Endothelial cell of umbilical vein (primary cell): ENCODE results near the gene UBE2E2. TPM values are rescaled to one million over a fixed set of nuclear protein-coding genes. Genes with fewer than 3 reads are reported as not detected.

Source experiments
- BruUV-seq: library from RNA; stranded (reverse); fragments of 400-500 nt; replicated peaks from 2 replicates; lab custom pipeline; 2021; lab: Mats Ljungman, UMichigan
- CTCF ChIA-PET: fragments of 300-600, 350-600 bp; sonication (Branson Sonifier 250); formaldehyde crosslinking; loops from one replicate; lab custom pipeline; 2021; ENCODE audit warnings: antibody characterized with exemption, inconsistent platforms; lab: Charles Lee
- POLR2A ChIA-PET: fragments of 300-600, 350-600 bp; sonication (Branson Sonifier 250); formaldehyde crosslinking; loops from one replicate; lab custom pipeline; 2021; ENCODE audit warnings: antibody characterized with exemption, inconsistent platforms; lab: Charles Lee
- DNase-seq: peaks from one replicate; pipeline ENCODE4 v3.0.0-alpha.2; 2011; ENCODE audit warnings: low read depth, low spot score
- FAIRE-seq: peaks from 2 replicates; lab custom pipeline; 2011; peaks lifted over from hg19 to GRCh38; lab: Jason Lieb, UNC
- H2AFZ ChIP-seq: 2 replicates; pipeline ENCODE4 v1.6.0; 2012; ENCODE audit warnings: low read depth, low read length, control low read depth, inconsistent platforms
- H3K27ac ChIP-seq: 2 replicates; pipeline ENCODE4 v1.5.1; 2011; ENCODE audit warnings: low read depth, mild to moderate bottlenecking, control low read depth, low read length, moderate library complexity; ENCODE audit not compliant: insufficient read depth
- H3K27me3 ChIP-seq, 2 experiments: 2 replicates each; pipeline versions ENCODE4 v1.6.0 to v1.6.1; 2011; ENCODE audit warnings: low read length in 2 of 2, mixed read lengths in 1 of 2; ENCODE audit not compliant: control insufficient read depth in 2 of 2, insufficient read depth in 2 of 2
- H3K36me3 ChIP-seq, 2 experiments: 2 replicates in 1 of 2; 3 replicates in 1 of 2; pipeline ENCODE4 v1.5.1; 2011; ENCODE audit warnings: low read length in 2 of 2, mild to moderate bottlenecking in 1 of 2, moderate library complexity in 1 of 2; ENCODE audit not compliant: control insufficient read depth in 2 of 2, insufficient read depth in 2 of 2; ENCODE audit errors: extremely low read depth in 1 of 2
- H3K4me1 ChIP-seq: 3 replicates; pipeline ENCODE4 v1.5.1; 2011; ENCODE audit warnings: mild to moderate bottlenecking, low read length; ENCODE audit not compliant: control insufficient read depth, insufficient read depth; ENCODE audit errors: extremely low read depth
- H3K4me2 ChIP-seq: 2 replicates; pipeline ENCODE4 v1.6.1; 2011; ENCODE audit warnings: low read length, control low read depth, mixed read lengths; ENCODE audit not compliant: insufficient read depth
- H3K4me3 ChIP-seq, 3 experiments: fragments of 200-600 bp in 1 of 3; sonication (generic), shearing (Covaris generic) in 1 of 3; replicated peaks in 1 of 3; 2 replicates each; pipeline ENCODE4 v1.5.1; 2011 to 2016; ENCODE audit warnings: control low read depth in 3 of 3, low read length in 3 of 3, mild to moderate bottlenecking in 2 of 3, inconsistent platforms in 1 of 3, low read depth in 1 of 3, moderate library complexity in 1 of 3; ENCODE audit not compliant: insufficient read depth in 1 of 3
- H3K79me2 ChIP-seq: 2 replicates; pipeline ENCODE4 v1.6.0; 2012; ENCODE audit warnings: low read length, inconsistent platforms; ENCODE audit not compliant: control insufficient read depth, insufficient read depth
- H3K9ac ChIP-seq: replicated peaks from 2 replicates; pipeline ENCODE3; 2011; ENCODE audit warnings: low read length, control low read depth; ENCODE audit not compliant: insufficient read depth; ENCODE audit errors: extremely low read depth
- H3K9me1 ChIP-seq: replicated peaks from 3 replicates; pipeline ENCODE4 v1.6.0; 2011; ENCODE audit warnings: mild to moderate bottlenecking, low read length; ENCODE audit not compliant: control insufficient read depth, insufficient read depth; ENCODE audit errors: extremely low read depth
- H3K9me3 ChIP-seq: replicated peaks from 2 replicates; pipeline ENCODE4 v1.5.1; 2012; ENCODE audit warnings: low read length, inconsistent platforms; ENCODE audit not compliant: control insufficient read depth, insufficient read depth
- H4K20me1 ChIP-seq: replicated peaks from 2 replicates; pipeline ENCODE3; 2011; ENCODE audit warnings: mild to moderate bottlenecking, low read length; ENCODE audit not compliant: control insufficient read depth, insufficient read depth; ENCODE audit errors: extremely low read depth
- CTCF ChIP-seq, 2 donors: IDR thresholded peaks; 1 replicate in 1 of 2; 2 replicates in 1 of 2; pipeline ENCODE4 v1.5.1; 2011; ENCODE audit warnings: low read length in 2 of 2, mild to moderate bottlenecking in 2 of 2, moderate library complexity in 2 of 2, control low read depth in 1 of 2, inconsistent platforms in 1 of 2, low read depth in 1 of 2; ENCODE audit not compliant: insufficient read depth in 1 of 2; ENCODE audit errors: extremely low read depth in 1 of 2
- EZH2 ChIP-seq: IDR thresholded peaks from 2 replicates; pipeline ENCODE4 v1.6.1; 2012; ENCODE audit warnings: borderline replicate concordance, low read depth, mild to moderate bottlenecking, moderate library complexity, low read length, inconsistent platforms; ENCODE audit not compliant: severe bottlenecking
- FOS ChIP-seq: IDR thresholded peaks from 2 replicates; pipeline ENCODE4 v1.6.1; 2011; ENCODE audit warnings: mild to moderate bottlenecking, low read length, moderate library complexity, borderline replicate concordance; ENCODE audit not compliant: insufficient read depth
- GATA2 ChIP-seq: IDR thresholded peaks from 2 replicates; pipeline ENCODE4 v1.7.0; 2011; ENCODE audit warnings: low read depth, mild to moderate bottlenecking, moderate library complexity, mixed read lengths, low read length; ENCODE audit not compliant: insufficient read length, insufficient read depth
- JUN ChIP-seq: IDR thresholded peaks from 2 replicates; pipeline ENCODE4 v1.6.1; 2011; ENCODE audit warnings: borderline replicate concordance, low read depth; ENCODE audit not compliant: insufficient read length, insufficient read depth
- MAX ChIP-seq: IDR thresholded peaks from 2 replicates; pipeline ENCODE4 v1.6.1; 2011; ENCODE audit not compliant: insufficient read depth, insufficient read length
- MYC ChIP-seq: IDR thresholded peaks from one replicate; pipeline ENCODE4 v1.6.1; 2011; ENCODE audit warnings: mild to moderate bottlenecking, low read depth, low read length
- POLR2A ChIP-seq: IDR thresholded peaks from 2 replicates; pipeline ENCODE4 v1.6.1; 2012; ENCODE audit warnings: low read depth, mild to moderate bottlenecking, control low read depth, low read length
- POLR2AphosphoS5 ChIP-seq: IDR thresholded peaks from 2 replicates; pipeline ENCODE4 v1.6.1; 2012; ENCODE audit warnings: low read depth, mild to moderate bottlenecking, control low read depth, low read length, moderate library complexity; ENCODE audit not compliant: insufficient read depth
- dilution Hi-C: fragments of 300-500 bp; cut with MboI; formaldehyde crosslinking; loops from one replicate; pipeline ENCODE4 v1.15.0; 2019; ENCODE audit warnings: low sequenced_read_pairs; ENCODE audit not compliant: extremely low pct_ligation_motif_present
- intact Hi-C: fragments of 100-400 bp; cut with micrococcal nuclease; formaldehyde crosslinking; loops from one replicate; pipeline ENCODE4 v1.10.0; 2022
- polyA plus RNA-seq, 4 experiments: library from polyadenylated mRNA; depleted of rRNA in 3 of 4; stranded (reverse) in 3 of 4; unstranded in 1 of 4; fragments of >200 nt; gene quantifications; 2 replicates each; pipeline versions ENCODE4 v1.2.1 to v1.2.3, GENCODE V29; 2011 to 2012; ENCODE audit warnings: missing spikeins in 1 of 4
- total RNA-seq: library from RNA; stranded (reverse); gene quantifications from 2 replicates; pipeline ENCODE4 v1.2.3, GENCODE V29; 2021

UBE2E2 gene
- total and polyA plus RNA-seq, 2 donors (not counting 3 experiments of a cell fraction or from before 2014, with no cell fraction given) = 37.0 to 45.4 TPM

DNA sequence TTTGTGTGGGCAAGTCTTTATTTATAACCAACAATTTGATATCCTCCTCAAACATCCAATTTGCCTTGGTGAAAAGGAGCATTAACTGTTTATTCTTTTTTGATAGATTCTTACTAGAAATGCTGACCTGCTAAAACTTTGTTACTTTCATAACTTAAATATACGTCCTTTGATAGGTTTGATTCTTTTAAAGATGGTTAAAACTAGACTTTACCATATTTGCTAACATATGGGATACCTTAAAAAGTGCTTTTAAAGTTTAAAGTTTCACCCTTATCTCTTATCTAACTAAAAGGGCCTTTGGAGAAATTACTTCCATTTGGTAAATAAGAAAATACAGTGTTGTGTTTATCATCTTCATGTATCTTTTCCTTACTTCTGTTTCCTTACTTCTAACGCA lies 336.1 kb downstream of the UBE2E2 start:
- Histone ChIP-seq H4K20me1 (no peaks in the 10 kb centered on the region), H3K27ac (no peak overlapping the region), H2AFZ (no peak overlapping the region), H3K4me1 (no peaks in the 10 kb centered on the region), H3K9me3 (no peaks in the 10 kb centered on the region), H3K9ac (no peak overlapping the region), H3K9me1 (no peaks in the 10 kb centered on the region), H3K79me2 (no peaks in the 10 kb centered on the region), H3K4me2 (no peak overlapping the region), H3K36me3 (no peaks in the 10 kb centered on the region), H3K27me3 (no peaks in the 10 kb centered on the region), H3K4me3 (no peak overlapping the region)
- no peak for TF ChIP-seq MAX
- no peak for TF ChIP-seq JUN
- ChIA-PET POLR2A (no interaction called here), CTCF (no interaction called here)
- no TSS peak for BruUV-seq
- no peak for FAIRE-seq
- no peak for DNase-seq
- intact Hi-C loops (no loop called here), dilution Hi-C loops (no loop called here)

DNA sequence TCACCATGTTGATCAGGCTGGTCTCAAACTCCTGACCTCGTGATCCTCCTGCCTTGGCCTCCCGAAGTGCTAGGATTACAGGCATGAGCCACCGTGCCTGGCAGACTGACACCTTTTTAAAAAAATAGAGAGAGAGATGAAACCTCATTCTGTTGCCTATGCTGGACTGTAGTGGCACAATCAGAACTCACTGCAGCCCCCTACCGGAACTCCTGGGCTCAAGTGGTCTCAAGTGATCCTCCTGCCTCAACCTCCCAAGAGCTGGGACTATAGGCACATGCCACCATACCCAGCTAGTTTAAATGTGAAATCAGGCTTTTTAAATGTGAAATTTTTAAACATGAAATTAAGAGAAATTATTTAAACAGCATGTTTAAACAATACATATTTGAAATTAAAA lies 337.5 kb downstream of the UBE2E2 start:
- DNase-seq (no peak), FAIRE-seq (no peak)
- H4K20me1 ChIP-seq = no peaks in the 10 kb centered on the region
- CTCF ChIA-PET = interaction anchor here (1.9 kb wide), 1 partner anchor 13 kb away, joined by 4 read pairs; no protein-coding TSS in a partner anchor
- H3K9ac ChIP-seq = no peak overlapping the region
- no peak overlapping the region for H3K27ac ChIP-seq
- no peaks in the 10 kb centered on the region for H3K9me3 ChIP-seq
- dilution Hi-C loops (no loop called here), intact Hi-C loops (no loop called here)
- H2AFZ ChIP-seq = no peak overlapping the region
- TF ChIP-seq GATA2 (no peak), POLR2A (no peak), MYC (no peak), CTCF (IDR thresholded peaks at IDR 0.05; ENCODE audit: extremely low read depth in 1 of 2, insufficient read depth in 1 of 2, low read depth in 1 of 2, low read length in 2 of 2) (no peak), MAX (no peak), EZH2 (no peak), FOS (no peak), POLR2AphosphoS5 (no peak), JUN (no peak)
- H3K79me2 ChIP-seq = no peaks in the 10 kb centered on the region
- H3K4me1 ChIP-seq = no peaks in the 10 kb centered on the region
- no peaks in the 10 kb centered on the region for H3K9me1 ChIP-seq
- POLR2A ChIA-PET = no interaction called here
- BruUV-seq = no TSS peak
- no peaks in the 10 kb centered on the region for H3K36me3 ChIP-seq
- no peak overlapping the region for H3K4me3 ChIP-seq
- no peak overlapping the region for H3K4me2 ChIP-seq
- H3K27me3 ChIP-seq = no peaks in the 10 kb centered on the region
